ENCODE results near the gene CCDC149. TPM values are rescaled to one million over a fixed set of nuclear protein-coding genes. Genes with fewer than 3 reads are reported as not detected.

The CCDC149 gene
- total and polyA plus RNA-seq, 2 of the 13 experiments (the other 11 are each of a cell fraction or from before 2014, with no cell fraction given) = 0.44 to 0.95 TPM

DNA sequence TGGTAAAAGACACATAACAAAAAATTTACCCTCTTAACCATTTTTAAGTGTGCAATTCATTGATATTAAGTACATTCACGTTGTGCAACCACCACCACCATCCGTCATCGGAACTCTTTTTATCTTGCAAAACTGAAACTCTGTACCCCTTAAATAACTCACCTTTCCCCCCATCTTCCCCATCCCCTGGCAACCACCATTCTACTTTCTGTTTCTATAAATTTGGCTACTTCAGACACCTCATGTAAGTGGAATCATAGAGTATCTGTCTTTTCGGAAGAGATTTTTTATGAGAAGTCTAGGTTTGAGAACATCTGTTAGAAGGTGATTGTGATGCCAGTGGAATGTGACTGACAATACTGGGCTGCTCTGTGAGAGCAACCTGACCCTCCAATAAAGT, 39.8 kb upstream of the CCDC149 start:
- no TSS peak for BruUV-seq (replicated peaks)
- H3K36me3 ChIP-seq (replicated peaks in 1 of 2; ENCODE audit: control insufficient read depth in 1 of 2, insufficient read depth in 2 of 2, low read length in 2 of 2) = no peaks in the 10 kb centered on the region
- no peak overlapping the region for H3K9ac ChIP-seq (ENCODE audit: insufficient read depth, low read depth, low read length)
- no peak overlapping the region for H3K4me2 ChIP-seq (ENCODE audit: low read depth, low read length)
- intact Hi-C loops (cut with micrococcal nuclease; ENCODE audit: unreplicated experiment) (no loop called here), in situ Hi-C loops (cut with HindIII; ENCODE audit: extremely low pct_ligation_motif_present, low pct_unique_long_range_greater_than_20kb) (no loop called here)
- no peaks in the 10 kb centered on the region; a peak in 2 of 5 replicates for H3K27me3 ChIP-seq (ENCODE audit: control insufficient read depth in 1 of 2, insufficient read depth in 2 of 2, low read length in 2 of 2)
- no peaks in the 10 kb centered on the region for H4K20me1 ChIP-seq (ENCODE audit: insufficient read depth, low read length)
- 72% methylated on average over 4 of the region's 4 CpGs for WGBS (ENCODE audit: low lambda C conversion rate)
- no peaks in the 10 kb centered on the region for H3K4me1 ChIP-seq (ENCODE audit: insufficient read depth, low read length)
- H3K79me2 ChIP-seq (ENCODE audit: insufficient read depth, low read length) = no peaks in the 10 kb centered on the region
- no peak overlapping the region for H3K4me3 ChIP-seq (replicated peaks in 1 of 3; ENCODE audit: insufficient read depth in 1 of 3, low read depth in 2 of 3, low read length in 3 of 3)
- no peaks in the 10 kb centered on the region for H3K9me3 ChIP-seq (ENCODE audit: low read length)
- ChIA-PET POLR2A (no interaction called here), CTCF (ENCODE audit: low intra/inter-chr PET ratio, low total read pairs) (no interaction called here)
- ATAC-seq = no peak
- no peak overlapping the region for H3K27ac ChIP-seq (ENCODE audit: extremely low read length, insufficient read depth, low read length)
- no peak overlapping the region for H2AFZ ChIP-seq (ENCODE audit: low read length)
- DNase-seq (ENCODE audit: low spot score) = no peak
- no peak for FAIRE-seq
- TF ChIP-seq ZNF572 (CRISPR knock-in tag; IDR thresholded peaks at IDR 0.05) (no peak), ZNF569 (CRISPR knock-in tag; IDR thresholded peaks at IDR 0.05; ENCODE audit: borderline replicate concordance) (no peak), SOX5 (CRISPR knock-in tag; IDR thresholded peaks at IDR 0.05; ENCODE audit: borderline replicate concordance) (no peak), ZNF20 (CRISPR knock-in tag; IDR thresholded peaks at IDR 0.05) (no peak), NONO (IDR thresholded peaks at IDR 0.05) (no peak), NONO (CRISPR knock-in tag; conservative IDR thresholded peaks at IDR 0.05) (no peak), FOXP1 (IDR thresholded peaks at IDR 0.05) (no peak), FOXP1 (CRISPR knock-in tag; IDR thresholded peaks at IDR 0.05) (no peak)
- TF ChIP-seq, protein P1, sequence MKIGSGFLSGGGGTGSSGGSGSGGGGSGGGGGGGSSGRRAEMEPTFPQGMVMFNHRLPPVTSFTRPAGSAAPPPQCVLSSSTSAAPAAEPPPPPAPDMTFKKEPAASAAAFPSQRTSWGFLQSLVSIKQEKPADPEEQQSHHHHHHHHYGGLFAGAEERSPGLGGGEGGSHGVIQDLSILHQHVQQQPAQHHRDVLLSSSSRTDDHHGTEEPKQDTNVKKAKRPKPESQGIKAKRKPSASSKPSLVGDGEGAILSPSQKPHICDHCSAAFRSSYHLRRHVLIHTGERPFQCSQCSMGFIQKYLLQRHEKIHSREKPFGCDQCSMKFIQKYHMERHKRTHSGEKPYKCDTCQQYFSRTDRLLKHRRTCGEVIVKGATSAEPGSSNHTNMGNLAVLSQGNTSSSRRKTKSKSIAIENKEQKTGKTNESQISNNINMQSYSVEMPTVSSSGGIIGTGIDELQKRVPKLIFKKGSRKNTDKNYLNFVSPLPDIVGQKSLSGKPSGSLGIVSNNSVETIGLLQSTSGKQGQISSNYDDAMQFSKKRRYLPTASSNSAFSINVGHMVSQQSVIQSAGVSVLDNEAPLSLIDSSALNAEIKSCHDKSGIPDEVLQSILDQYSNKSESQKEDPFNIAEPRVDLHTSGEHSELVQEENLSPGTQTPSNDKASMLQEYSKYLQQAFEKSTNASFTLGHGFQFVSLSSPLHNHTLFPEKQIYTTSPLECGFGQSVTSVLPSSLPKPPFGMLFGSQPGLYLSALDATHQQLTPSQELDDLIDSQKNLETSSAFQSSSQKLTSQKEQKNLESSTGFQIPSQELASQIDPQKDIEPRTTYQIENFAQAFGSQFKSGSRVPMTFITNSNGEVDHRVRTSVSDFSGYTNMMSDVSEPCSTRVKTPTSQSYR (CRISPR knock-in tag; IDR thresholded peaks at IDR 0.05; ENCODE audit: borderline replicate concordance) = no peak
- TF ChIP-seq, protein P2, sequence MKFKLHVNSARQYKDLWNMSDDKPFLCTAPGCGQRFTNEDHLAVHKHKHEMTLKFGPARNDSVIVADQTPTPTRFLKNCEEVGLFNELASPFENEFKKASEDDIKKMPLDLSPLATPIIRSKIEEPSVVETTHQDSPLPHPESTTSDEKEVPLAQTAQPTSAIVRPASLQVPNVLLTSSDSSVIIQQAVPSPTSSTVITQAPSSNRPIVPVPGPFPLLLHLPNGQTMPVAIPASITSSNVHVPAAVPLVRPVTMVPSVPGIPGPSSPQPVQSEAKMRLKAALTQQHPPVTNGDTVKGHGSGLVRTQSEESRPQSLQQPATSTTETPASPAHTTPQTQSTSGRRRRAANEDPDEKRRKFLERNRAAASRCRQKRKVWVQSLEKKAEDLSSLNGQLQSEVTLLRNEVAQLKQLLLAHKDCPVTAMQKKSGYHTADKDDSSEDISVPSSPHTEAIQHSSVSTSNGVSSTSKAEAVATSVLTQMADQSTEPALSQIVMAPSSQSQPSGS (CRISPR knock-in tag; IDR thresholded peaks at IDR 0.05) = no peak

Measured in HepG2 (cell line).